GM21529 (cell line): ENCODE results near the gene CHST12.
"Not testable (repeated sequence)": the region's sequence is repeated elsewhere in the genome, so short reads cannot be mapped to it uniquely, and the experiment has no call there.

Experiments used
- ATAC-seq: cut with Tn5 transposase; IDR thresholded peaks from one replicate; pipeline ENCODE4 v1.9.1; 2021; ENCODE audit not compliant: unreplicated experiment

CHST12 gene

DNA sequence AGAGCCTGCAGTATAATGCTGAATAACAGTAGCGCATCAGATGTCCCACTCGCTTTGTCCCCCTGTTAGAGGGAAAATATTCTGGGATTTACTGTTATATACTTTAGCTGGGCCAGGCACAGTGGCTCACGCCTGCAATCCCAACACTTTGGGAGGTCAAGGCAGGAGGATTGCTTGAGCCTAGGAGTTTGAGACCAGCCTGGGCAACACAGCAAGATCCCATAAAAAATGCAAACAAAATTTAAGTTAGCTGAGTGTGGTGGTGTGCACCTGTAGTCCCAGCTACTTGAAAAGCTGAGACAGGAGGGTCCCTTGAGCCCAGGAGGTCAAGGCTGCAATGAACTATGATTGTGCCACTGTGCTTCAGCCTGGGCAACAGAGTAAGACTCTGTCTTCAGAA, 50.4 kb downstream of the CHST12 start:
- not testable (repeated sequence) for ATAC-seq

- ATAC-seq, result no peak
Measured at GRCh38 chr7:2459674-2460073, 56.3 kb downstream of the CHST12 start.

DNA sequence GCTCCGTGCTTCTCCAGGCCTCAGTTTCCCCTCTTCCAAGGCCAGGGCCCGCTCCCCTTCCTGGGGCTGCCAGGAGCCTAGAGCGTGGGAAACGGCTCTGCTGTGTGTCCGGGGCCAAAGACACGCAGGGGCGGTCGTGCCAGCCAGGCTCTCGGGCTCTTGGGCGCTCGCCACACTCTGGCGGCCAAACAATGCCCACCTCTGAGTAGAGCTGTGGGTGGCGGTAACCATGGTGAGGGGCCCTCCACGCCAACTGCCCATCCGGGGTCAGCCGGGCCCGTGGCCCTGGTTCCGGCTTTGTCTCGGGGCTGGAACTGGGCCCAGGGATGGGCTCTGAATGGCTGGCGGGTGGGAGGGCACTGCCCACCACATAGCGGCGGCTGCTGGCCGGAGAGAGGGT, 56.8 kb downstream of the CHST12 start:
- ATAC-seq, result no peak

- ATAC-seq, result no peak
Measured at GRCh38 chr7:2460641-2461040, 57.2 kb downstream of the CHST12 start.

GRCh38 chr7:2461268-2462026, 58.0 kb downstream of the CHST12 start:
- no peak for ATAC-seq

GRCh38 chr7:2462731-2463130, 59.3 kb downstream of the CHST12 start:
- ATAC-seq, result no peak

GRCh38 chr7:2465928-2466327, 62.5 kb downstream of the CHST12 start:
- ATAC-seq, result no peak

GRCh38 chr7:2466675-2467074, 63.3 kb downstream of the CHST12 start:
- ATAC-seq, result no peak

DNA sequence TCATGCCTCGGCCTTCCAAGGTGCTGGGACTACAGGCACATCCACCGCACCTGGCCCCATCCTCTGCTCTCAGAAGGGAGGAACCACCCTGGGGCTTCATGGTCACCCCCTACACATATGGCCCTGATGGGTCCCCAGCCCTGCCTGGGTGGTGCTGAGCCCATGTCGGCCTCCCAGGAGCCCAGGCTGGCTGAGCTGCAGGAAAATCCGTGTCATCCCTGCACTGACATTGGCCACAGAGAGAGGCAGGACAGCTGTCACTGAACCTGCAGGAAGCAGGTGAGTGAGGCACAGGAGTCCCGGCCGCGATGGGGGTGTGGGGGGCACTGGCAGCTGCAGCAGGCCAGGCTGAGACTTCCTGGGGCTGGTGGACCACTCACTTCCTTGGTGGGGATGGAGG, 64.8 kb downstream of the CHST12 start:
- no peak for ATAC-seq

- ATAC-seq, result not testable (repeated sequence)
Measured at GRCh38 chr7:2469460-2470203, 66.2 kb downstream of the CHST12 start.

DNA sequence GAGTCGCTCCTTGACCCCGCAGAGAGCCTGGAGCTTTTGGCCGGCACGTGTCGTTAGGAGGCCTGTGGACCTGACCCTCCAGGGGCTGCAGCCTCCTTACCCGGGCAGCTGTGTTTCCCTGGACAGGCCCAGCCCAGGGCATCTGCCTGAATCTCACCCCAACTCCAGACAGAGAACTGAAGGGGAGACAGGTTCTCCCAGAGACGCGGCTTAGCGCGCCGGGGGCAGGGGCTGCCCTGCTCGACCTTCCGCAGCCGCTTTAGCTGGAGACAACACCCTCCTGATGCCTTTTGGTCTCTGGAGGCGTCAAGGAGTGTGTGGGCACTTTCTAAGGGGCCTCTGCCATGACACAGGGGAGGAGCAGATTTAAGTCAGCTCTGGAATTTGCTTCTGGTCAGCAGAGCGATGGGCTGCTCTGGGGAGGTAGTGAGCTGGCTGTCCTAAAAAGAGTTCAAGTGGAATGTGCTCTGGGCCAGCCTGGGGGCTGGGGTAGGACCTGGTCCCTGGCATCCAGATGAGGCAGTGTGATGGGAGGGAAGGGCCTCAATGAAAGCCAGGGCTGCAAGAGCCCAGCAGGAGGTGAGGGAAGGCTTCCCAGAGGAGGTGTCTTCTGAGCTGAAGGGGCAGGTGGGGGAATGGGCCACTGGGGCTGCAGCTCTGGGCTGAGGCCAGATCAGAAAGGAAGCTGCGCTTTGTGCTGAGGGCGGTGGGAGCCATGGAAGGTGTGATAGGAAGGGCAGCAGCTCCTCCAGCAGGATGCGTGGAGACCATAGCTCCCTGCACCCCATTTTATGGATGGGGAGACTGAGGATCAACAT, 67.0 kb downstream of the CHST12 start:
- ATAC-seq, result no peak

- no peak for ATAC-seq
Measured at GRCh38 chr7:2471022-2471329, 67.6 kb downstream of the CHST12 start.

- ATAC-seq, result no peak
Measured at GRCh38 chr7:2471396-2471795, 68.0 kb downstream of the CHST12 start.

- ATAC-seq, result no peak
Measured at GRCh38 chr7:2472739-2473138, 69.3 kb downstream of the CHST12 start.

GRCh38 chr7:2473496-2474180, 70.2 kb downstream of the CHST12 start:
- ATAC-seq, result no peak

DNA sequence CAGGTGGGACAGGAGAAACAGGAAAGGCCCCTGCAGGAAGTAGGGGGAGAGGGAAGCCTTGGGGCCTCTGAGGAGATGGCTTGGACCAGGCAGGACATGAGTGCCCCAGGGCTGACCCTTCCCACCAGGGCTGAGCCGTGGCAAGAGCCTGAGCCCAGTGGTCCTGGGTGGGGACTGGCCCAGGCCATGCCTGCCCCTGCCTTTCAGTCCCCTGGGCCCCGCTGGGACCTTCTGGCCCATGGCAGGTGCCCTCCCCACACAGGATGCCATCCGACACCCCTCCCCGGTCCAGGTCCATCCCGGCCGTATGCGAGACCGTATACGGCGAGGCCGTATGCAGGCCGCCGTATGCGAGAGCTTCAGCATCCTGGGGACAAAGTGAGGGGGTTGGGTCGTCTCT, 70.8 kb downstream of the CHST12 start:
- no peak for ATAC-seq

- no peak for ATAC-seq
Measured at GRCh38 chr7:2474813-2475677, 71.6 kb downstream of the CHST12 start.

GRCh38 chr7:2475678-2476015, 72.2 kb downstream of the CHST12 start:
- no peak for ATAC-seq

- ATAC-seq, result no peak
Measured at GRCh38 chr7:2476298-2476697, 72.9 kb downstream of the CHST12 start, which contains the start of gene GRIFIN. TSS of gene GRIFIN (minus strand) at chr7:2476398. CDS start at chr7:2476383, 15 bp downstream.

DNA sequence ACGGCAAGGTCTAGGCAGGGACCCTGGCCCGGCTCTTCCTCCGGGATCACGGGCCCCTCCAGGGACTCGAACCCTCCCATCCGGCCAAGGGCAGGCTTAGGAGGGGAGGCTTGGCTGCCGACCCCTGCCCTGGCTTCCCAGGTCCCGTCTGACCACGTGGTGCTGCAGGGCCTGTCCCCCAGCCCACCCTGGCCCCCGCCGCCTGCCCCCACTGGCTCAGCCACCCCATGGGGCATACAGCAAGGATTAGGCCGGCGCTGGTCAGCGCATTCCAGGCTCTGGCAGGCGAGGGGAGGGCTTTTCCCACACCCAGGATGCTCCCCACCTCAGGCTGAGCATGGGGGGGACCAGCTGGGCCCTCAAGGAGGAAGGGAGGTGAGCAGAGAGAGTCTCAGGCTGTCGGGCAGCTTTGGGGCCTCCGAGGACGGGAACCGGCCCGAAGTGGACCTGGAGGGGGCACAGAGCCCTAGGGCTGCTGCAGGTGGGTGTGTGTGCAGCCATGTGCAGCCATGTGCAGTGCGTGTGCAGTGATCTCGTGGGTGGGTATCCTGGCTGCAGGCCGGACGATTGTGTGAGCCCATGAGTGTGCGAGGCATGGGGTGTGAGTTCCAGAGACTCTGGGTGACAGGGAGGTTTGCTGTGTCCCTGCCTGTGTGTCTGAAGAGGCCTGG, 73.5 kb downstream of the CHST12 start:
- no peak for ATAC-seq
